ENCODE measurements around the gene CCR6. TPM values are rescaled to one million over a fixed set of nuclear protein-coding genes. Genes with fewer than 3 reads are reported as not detected.

The CCR6 gene
- total RNA-seq, 2 experiments from 2014 or later: 0.10 to 0.35 TPM

- H3K9me2 ChIP-seq (ENCODE audit: insufficient read depth, low read length): no peaks in the 10 kb centered on the region
- no peak overlapping the region for H2AFZ ChIP-seq (ENCODE audit: low read length)
- POLR2A ChIA-PET: interaction anchor here (0.5 to 1.5 kb wide), 2 partner anchors 146 to 215 kb away, joined by 3 read pairs; no protein-coding TSS in a partner anchor
- no TSS peak for BruUV-seq (replicated peaks)
- H3K79me2 ChIP-seq (ENCODE audit: insufficient read depth, low read depth, low read length): no peaks in the 10 kb centered on the region
- H3K9me3 ChIP-seq (ENCODE audit: low read length): 0 out of 2 replicates have a peak, but pooled peaks cover 4% of the 10 kb centered on the region
- no peaks in the 10 kb centered on the region for H3K36me3 ChIP-seq (ENCODE audit: insufficient read depth, low read length)
- no peaks in the 10 kb centered on the region for H4K20me1 ChIP-seq (ENCODE audit: insufficient read depth, low read length)
- no peak for TF ChIP-seq CTCF (conservative IDR thresholded peaks at IDR 0.05; ENCODE audit: low read length)
- no peak for TF ChIP-seq EZH2phosphoT487 (IDR thresholded peaks at IDR 0.05; ENCODE audit: borderline replicate concordance, low read depth, low read length)
- CTCF ChIA-PET (ENCODE audit: unreplicated experiment): no interaction called here
- intact Hi-C loops (cut with micrococcal nuclease; ENCODE audit: unreplicated experiment): loop anchor here (2.0 kb wide), 1 partner anchor 96 kb away; no protein-coding TSS in a partner anchor
- DNase-seq (ENCODE audit: low spot score): no peak
- no peak overlapping the region for H3K4me3 ChIP-seq (ENCODE audit: low read depth, low read length, poor library complexity, severe bottlenecking)
- H3K4me1 ChIP-seq (ENCODE audit: insufficient read depth, low read length, poor library complexity, severe bottlenecking): peaks cover 34% of the 10 kb centered on the region
- no peak overlapping the region for H3K27ac ChIP-seq (ENCODE audit: low read depth, low read length, poor library complexity, severe bottlenecking)
- no peak overlapping the region for H3K4me2 ChIP-seq (ENCODE audit: low read length)
Observed at GRCh38 chr6:167143041-167143440, 20.1 kb downstream of the CCR6 start.

- DNase-seq (ENCODE audit: low spot score): no peak
- Histone ChIP-seq H3K9me3 (ENCODE audit: low read length) (0 out of 2 replicates have a peak, but pooled peaks cover 4% of the 10 kb centered on the region), H3K27ac (ENCODE audit: low read depth, low read length, poor library complexity, severe bottlenecking) (no peak overlapping the region), H3K9me2 (ENCODE audit: insufficient read depth, low read length) (no peaks in the 10 kb centered on the region), H3K4me2 (ENCODE audit: low read length) (no peak overlapping the region), H3K4me3 (ENCODE audit: low read depth, low read length, poor library complexity, severe bottlenecking) (no peak overlapping the region), H4K20me1 (ENCODE audit: insufficient read depth, low read length) (no peaks in the 10 kb centered on the region), H2AFZ (ENCODE audit: low read length) (no peak overlapping the region), H3K36me3 (ENCODE audit: insufficient read depth, low read length) (no peaks in the 10 kb centered on the region), H3K4me1 (ENCODE audit: insufficient read depth, low read length, poor library complexity, severe bottlenecking) (peaks cover 24% of the 10 kb centered on the region), H3K79me2 (ENCODE audit: insufficient read depth, low read depth, low read length) (no peaks in the 10 kb centered on the region)
- ChIA-PET POLR2A (interaction anchor here (0.6 kb wide), 1 partner anchor 614 kb away, joined by 3 read pairs; no protein-coding TSS in a partner anchor), CTCF (ENCODE audit: unreplicated experiment) (no interaction called here)
- no peak for TF ChIP-seq EZH2phosphoT487 (IDR thresholded peaks at IDR 0.05; ENCODE audit: borderline replicate concordance, low read depth, low read length)
- no peak for TF ChIP-seq CTCF (conservative IDR thresholded peaks at IDR 0.05; ENCODE audit: low read length)
- no TSS peak for BruUV-seq (replicated peaks)
- intact Hi-C loops (cut with micrococcal nuclease; ENCODE audit: unreplicated experiment): no loop called here
Observed at GRCh38 chr6:167145461-167145860, 22.6 kb downstream of the CCR6 start.

GRCh38 chr6:167146135-167146534 is 23.2 kb downstream of the CCR6 start:
- H3K79me2 ChIP-seq (ENCODE audit: insufficient read depth, low read depth, low read length): no peaks in the 10 kb centered on the region
- H2AFZ ChIP-seq (ENCODE audit: low read length): no peak overlapping the region

More at GRCh38 chr6:167146135-167146534, 23.2 kb downstream of the CCR6 start:
- ChIA-PET POLR2A (interaction anchor here (0.6 to 0.7 kb wide), 2 partner anchors 146 to 614 kb away, joined by 3 read pairs; no protein-coding TSS in a partner anchor), CTCF (ENCODE audit: unreplicated experiment) (no interaction called here)
- no TSS peak for BruUV-seq (replicated peaks)
- intact Hi-C loops (cut with micrococcal nuclease; ENCODE audit: unreplicated experiment): no loop called here
- H3K27ac ChIP-seq (ENCODE audit: low read depth, low read length, poor library complexity, severe bottlenecking): no peak overlapping the region
- DNase-seq (ENCODE audit: low spot score): no peak
- no peak overlapping the region for H3K4me3 ChIP-seq (ENCODE audit: low read depth, low read length, poor library complexity, severe bottlenecking)
- H4K20me1 ChIP-seq (ENCODE audit: insufficient read depth, low read length): no peaks in the 10 kb centered on the region
- TF ChIP-seq EZH2phosphoT487 (IDR thresholded peaks at IDR 0.05; ENCODE audit: borderline replicate concordance, low read depth, low read length) (no peak), CTCF (conservative IDR thresholded peaks at IDR 0.05; ENCODE audit: low read length) (no peak)
- no peak overlapping the region for H3K4me2 ChIP-seq (ENCODE audit: low read length)
- H3K4me1 ChIP-seq (ENCODE audit: insufficient read depth, low read length, poor library complexity, severe bottlenecking): peaks cover 20% of the 10 kb centered on the region
- H3K9me2 ChIP-seq (ENCODE audit: insufficient read depth, low read length): no peaks in the 10 kb centered on the region
- 0 out of 2 replicates have a peak, but pooled peaks cover 4% of the 10 kb centered on the region for H3K9me3 ChIP-seq (ENCODE audit: low read length)
- no peaks in the 10 kb centered on the region for H3K36me3 ChIP-seq (ENCODE audit: insufficient read depth, low read length)

Data from OCI-LY7 (cell line).